HCT116 (cell line): ENCODE measurements around the gene UBE2O.

Experiments used
- CTCF ChIP-seq, 3 experiments: fragments of 200-600 bp in 1 of 3; sonication (generic) in 1 of 3; IDR thresholded peaks in 2 of 3; conservative IDR thresholded peaks in 1 of 3; 2 replicates each; pipeline ENCODE4 v1.5.1; 2012 to 2017; ENCODE audit warnings: low read depth in 2 of 3, low read length in 2 of 3, antibody characterized with exemption in 1 of 3, borderline replicate concordance in 1 of 3, control low read depth in 1 of 3, mild to moderate bottlenecking in 1 of 3, mixed read lengths in 1 of 3, mixed run types in 1 of 3, moderate library complexity in 1 of 3; ENCODE audit not compliant: insufficient read depth in 1 of 3
- EGR1 ChIP-seq: IDR thresholded peaks from 2 replicates; pipeline ENCODE4 v1.6.1; 2012; ENCODE audit warnings: low read depth
- EZH2 ChIP-seq: fragments of 200-600 bp; sonication (generic); IDR thresholded peaks from 2 replicates; pipeline ENCODE4 v1.6.1; 2017; ENCODE audit warnings: antibody characterized with exemption, mixed run types
- EZH2phosphoT487 ChIP-seq: fragments of 200-600 bp; IDR thresholded peaks from 2 replicates; pipeline ENCODE4 v1.6.1; 2018; ENCODE audit warnings: antibody characterized with exemption, borderline replicate concordance
- FOSL1 ChIP-seq: IDR thresholded peaks from 2 replicates; pipeline ENCODE4 v1.6.1; 2012; ENCODE audit warnings: low read depth
- POLR2A ChIP-seq: IDR thresholded peaks from 2 replicates; pipeline ENCODE4 v1.7.0; 2011; ENCODE audit warnings: borderline replicate concordance; ENCODE audit not compliant: insufficient read depth, insufficient read length; ENCODE audit errors: extremely low read depth
- POLR2AphosphoS5 ChIP-seq: IDR thresholded peaks from 2 replicates; pipeline ENCODE4 v1.6.1; 2011; ENCODE audit warnings: mild to moderate bottlenecking, low read depth, low read length, moderate library complexity
- RAD21 ChIP-seq: IDR thresholded peaks from 2 replicates; pipeline ENCODE4 v1.6.1; 2012; ENCODE audit warnings: low read depth, mild to moderate bottlenecking
- SIN3A ChIP-seq: IDR thresholded peaks from 2 replicates; pipeline ENCODE4 v1.6.1; 2012; ENCODE audit warnings: low read depth
- SP1 ChIP-seq: IDR thresholded peaks from 2 replicates; pipeline ENCODE4 v1.6.1; 2012; ENCODE audit warnings: low read depth

DNA sequence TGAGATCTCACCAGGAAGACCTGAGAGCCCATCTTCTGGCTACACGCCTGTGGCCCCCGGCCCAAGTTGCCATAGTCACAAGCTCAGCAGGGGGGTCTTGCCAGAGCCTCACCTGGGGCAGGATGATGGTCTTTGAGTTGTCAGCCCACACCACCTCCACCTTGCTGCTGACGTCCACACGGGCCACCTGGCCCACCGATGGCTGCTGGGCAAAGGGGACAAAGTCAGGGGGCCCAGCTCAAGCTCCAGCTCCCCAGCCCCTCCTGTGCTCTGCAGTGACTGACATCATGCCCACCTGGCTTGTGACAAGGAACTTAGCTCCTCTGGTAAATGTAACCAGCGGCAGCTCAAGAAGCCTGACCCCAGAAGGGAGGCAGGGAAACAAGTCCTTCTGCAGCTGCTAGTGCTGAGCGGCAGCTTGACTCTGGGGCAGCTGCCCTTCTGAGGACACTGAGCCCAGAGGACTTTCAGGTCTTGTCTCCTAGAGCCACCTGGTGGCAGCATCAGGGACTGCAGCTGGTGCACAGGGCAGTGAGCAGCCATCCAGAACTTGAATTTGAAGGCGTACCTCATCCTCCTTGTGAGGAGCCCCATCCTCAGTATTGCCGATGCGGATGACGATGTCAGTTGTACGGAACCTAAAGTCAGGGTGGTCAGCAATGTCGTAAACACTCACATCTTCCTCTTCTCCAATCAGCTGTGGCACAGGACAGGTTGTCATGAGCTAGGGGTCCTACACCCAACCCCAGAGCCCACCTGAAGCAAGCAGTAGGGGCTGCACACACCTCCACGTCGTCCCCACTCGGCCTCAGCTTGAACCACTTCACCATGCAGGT, 55.0 kb downstream of the UBE2O start:
- peak; percentile 87 to 100 (median 99) for TF ChIP-seq CTCF (IDR thresholded peaks at IDR 0.05 in 2 of 3, conservative IDR thresholded peaks at IDR 0.05 in 1 of 3; ENCODE audit: borderline replicate concordance in 1 of 3, insufficient read depth in 1 of 3, low read depth in 2 of 3, low read length in 2 of 3)
- no peak for TF ChIP-seq POLR2A
- TF ChIP-seq EZH2 = no peak
- TF ChIP-seq POLR2AphosphoS5 = no peak
- no peak for TF ChIP-seq SIN3A
- no peak for TF ChIP-seq SP1
- TF ChIP-seq FOSL1 = no peak
- TF ChIP-seq EZH2phosphoT487 = no peak
- TF ChIP-seq EGR1 = no peak
- TF ChIP-seq RAD21 = peak; percentile 90
